Neural cell (in vitro differentiated cells): ENCODE data around the gene SLC25A13. TPM values are rescaled to one million over a fixed set of nuclear protein-coding genes. Genes with fewer than 3 reads are reported as not detected.
"Not testable (repeated sequence)": the region's sequence is repeated elsewhere in the genome, so short reads cannot be mapped to it uniquely, and the experiment has no call there.

Experiments used
- H2AFZ ChIP-seq: fragments of 200-600, 300-800 bp; sonication (generic), shearing (Covaris generic); 2 replicates; pipeline ENCODE4 v1.6.0; 2014; ENCODE audit warnings: low read depth, mild to moderate bottlenecking, antibody characterized with exemption, low read length, moderate library complexity
- H3F3A ChIP-seq: fragments of 200-600 bp; shearing (Covaris generic); 2 replicates; pipeline ENCODE4 v1.6.1; 2016; ENCODE audit warnings: mild to moderate bottlenecking, moderate library complexity, mixed read lengths, antibody characterized with exemption, low read length; ENCODE audit not compliant: insufficient read depth, poor library complexity, severe bottlenecking
- H3K27ac ChIP-seq: fragments of 200-600, 300-800 bp; sonication (generic), shearing (Covaris generic); 2 replicates; pipeline ENCODE4 v1.5.1; 2014; ENCODE audit warnings: mild to moderate bottlenecking, low read length, moderate library complexity
- H3K27me3 ChIP-seq: fragments of 300-800, 200-600 bp; sonication (generic), shearing (Covaris generic); 2 replicates; pipeline ENCODE4 v1.6.0; 2014; ENCODE audit warnings: mild to moderate bottlenecking, low read depth, low read length, moderate library complexity; ENCODE audit not compliant: insufficient read depth
- H3K36me3 ChIP-seq: fragments of 300-800, 200-600 bp; sonication (generic), shearing (Covaris generic); 2 replicates; pipeline ENCODE4 v1.5.1; 2014; ENCODE audit warnings: mild to moderate bottlenecking, antibody characterized with exemption, low read length, moderate library complexity; ENCODE audit not compliant: insufficient read depth
- H3K4me2 ChIP-seq: fragments of 300-800, 200-600 bp; sonication (generic), shearing (Covaris generic); 2 replicates; pipeline ENCODE4 v1.6.0; 2014; ENCODE audit warnings: mild to moderate bottlenecking, low read length
- H3K4me3 ChIP-seq: fragments of 300-800, 200-600 bp; sonication (generic), shearing (Covaris generic); 2 replicates; pipeline ENCODE4 v1.5.1; 2014; ENCODE audit warnings: mild to moderate bottlenecking, low read length, moderate library complexity
- H3K79me2 ChIP-seq: fragments of 200-600 bp; shearing (Covaris generic); replicated peaks from 2 replicates; pipeline ENCODE4 v1.6.0; 2014; ENCODE audit warnings: mild to moderate bottlenecking, low read length, moderate library complexity; ENCODE audit not compliant: insufficient read depth
- H3K9ac ChIP-seq: fragments of 300-800, 200-600 bp; sonication (generic), shearing (Covaris generic); 2 replicates; pipeline ENCODE4 v1.6.1; 2016; ENCODE audit warnings: mild to moderate bottlenecking, low read length, mixed read lengths
- H3K9me2 ChIP-seq: fragments of 200-600 bp; shearing (Covaris generic); 2 replicates; pipeline ENCODE4 v1.6.1; 2016; ENCODE audit warnings: mild to moderate bottlenecking, low read length, mixed read lengths; ENCODE audit not compliant: insufficient read depth
- H3K9me3 ChIP-seq: fragments of 200-600, 300-800 bp; sonication (generic), shearing (Covaris generic); 2 replicates; pipeline ENCODE4 v1.6.1; 2016; ENCODE audit warnings: mild to moderate bottlenecking, mixed run types, low read length, moderate library complexity, mixed read lengths
- H4K20me1 ChIP-seq: fragments of 200-600 bp; shearing (Covaris generic); 2 replicates; pipeline ENCODE4 v1.6.1; 2016; ENCODE audit warnings: mild to moderate bottlenecking, mixed run types; ENCODE audit not compliant: insufficient read depth
- CTCF ChIP-seq: fragments of 450-650 bp; IDR thresholded peaks from 2 replicates; pipeline ENCODE4 v1.5.1; 2014; ENCODE audit warnings: antibody characterized with exemption, mild to moderate bottlenecking, moderate library complexity; ENCODE audit not compliant: poor library complexity, severe bottlenecking
- EP300 ChIP-seq: fragments of 450-650 bp; conservative IDR thresholded peaks from 2 replicates; pipeline ENCODE4 v1.6.1; 2014; ENCODE audit warnings: antibody characterized with exemption, mild to moderate bottlenecking, moderate library complexity; ENCODE audit not compliant: poor library complexity, severe bottlenecking
- EZH2 ChIP-seq: fragments of 200-600, 300-800 bp; shearing (Covaris generic), sonication (generic); IDR thresholded peaks from 2 replicates; pipeline ENCODE4 v1.6.1; 2014; ENCODE audit warnings: antibody characterized with exemption, low read length, borderline replicate concordance, mild to moderate bottlenecking; ENCODE audit not compliant: insufficient read depth, poor library complexity, severe bottlenecking
- MXI1 ChIP-seq: fragments of 450-650 bp; conservative IDR thresholded peaks from 2 replicates; pipeline ENCODE4 v1.6.1; 2014; ENCODE audit warnings: antibody characterized with exemption, mild to moderate bottlenecking; ENCODE audit not compliant: poor library complexity, severe bottlenecking
- POLR2AphosphoS5 ChIP-seq: IDR thresholded peaks from 2 replicates; pipeline ENCODE4 v1.6.1; 2012
- RAD21 ChIP-seq: fragments of 450-650 bp; conservative IDR thresholded peaks from 2 replicates; pipeline ENCODE4 v1.6.1; 2014; ENCODE audit warnings: antibody characterized with exemption, mild to moderate bottlenecking, moderate library complexity
- REST ChIP-seq: IDR thresholded peaks from 2 replicates; pipeline ENCODE4 v1.6.1; 2012; ENCODE audit warnings: borderline replicate concordance
- SMC3 ChIP-seq: fragments of 450-650 bp; conservative IDR thresholded peaks from 2 replicates; pipeline ENCODE4 v1.6.1; 2014; ENCODE audit warnings: antibody characterized with exemption, mild to moderate bottlenecking, moderate library complexity; ENCODE audit not compliant: poor library complexity
- TAF1 ChIP-seq: IDR thresholded peaks from 2 replicates; pipeline ENCODE4 v1.6.1; 2012; ENCODE audit warnings: low read depth
- polyA plus RNA-seq: library from polyadenylated mRNA; depleted of rRNA; stranded (reverse); fragments of >200 nt; gene quantifications from 2 replicates; pipeline ENCODE4 v1.2.3, GENCODE V29; 2014

SLC25A13 gene
- polyA plus RNA-seq, 1 donor from 2014 or later, result 20.2 TPM

GRCh38 chr7:96297876-96298275 is 24.0 kb downstream of the SLC25A13 start:
- H2AFZ ChIP-seq, result no peak overlapping the region
- no peak overlapping the region for H3K27ac ChIP-seq
- H4K20me1 ChIP-seq, result no peaks in the 10 kb centered on the region
- H3K9me3 ChIP-seq, result no peaks in the 10 kb centered on the region
- H3K9ac ChIP-seq, result no peak overlapping the region
- TF ChIP-seq POLR2AphosphoS5 (no peak), TAF1 (no peak), MXI1 (no peak), EZH2 (no peak), CTCF (no peak), EP300 (no peak), SMC3 (no peak), REST (no peak), RAD21 (no peak)
- no peaks in the 10 kb centered on the region for H3K27me3 ChIP-seq
- no peaks in the 10 kb centered on the region for H3K36me3 ChIP-seq
- H3K9me2 ChIP-seq, result no peaks in the 10 kb centered on the region
- no peak overlapping the region for H3K4me2 ChIP-seq
- no peak overlapping the region for H3K4me3 ChIP-seq
- H3K79me2 ChIP-seq, result peaks cover 5% of the 10 kb centered on the region
- no peaks in the 10 kb centered on the region for H3F3A ChIP-seq

- H3K4me3 ChIP-seq, H3K9ac ChIP-seq, H3K9me2 ChIP-seq, H3K27ac ChIP-seq, H3F3A ChIP-seq, H3K36me3 ChIP-seq, H2AFZ ChIP-seq, H4K20me1 ChIP-seq, H3K9me3 ChIP-seq, H3K79me2 ChIP-seq, H3K4me2 ChIP-seq, H3K27me3 ChIP-seq: not testable (repeated sequence)
Measured at GRCh38 chr7:96297446-96297845, 24.5 kb downstream of the SLC25A13 start.

GRCh38 chr7:96293911-96294310 is 28.0 kb downstream of the SLC25A13 start:
- H3K79me2 ChIP-seq, H4K20me1 ChIP-seq, H3F3A ChIP-seq, H3K4me3 ChIP-seq, H3K9ac ChIP-seq, H3K27ac ChIP-seq, H3K36me3 ChIP-seq, H3K9me2 ChIP-seq, H3K27me3 ChIP-seq, H3K4me2 ChIP-seq, H3K9me3 ChIP-seq, H2AFZ ChIP-seq: not testable (repeated sequence)
